HepG2 (cell line): ENCODE results near the gene ABCA2. TPM values are rescaled to one million over a fixed set of nuclear protein-coding genes. Genes with fewer than 3 reads are reported as not detected.

Experiments used
- ATF7-NPFF ChIP-seq: sonication (generic); formaldehyde crosslinking; IDR thresholded peaks from 2 replicates; pipeline ENCODE4 v1.8.1; 2023; ENCODE audit warnings: mild to moderate bottlenecking, low read depth, missing genetic modification reagents, moderate library complexity
- ESRRA ChIP-seq: sonication (generic); formaldehyde crosslinking; IDR thresholded peaks from 2 replicates; pipeline ENCODE4 v1.5.1; 2020; ENCODE audit warnings: mild to moderate bottlenecking, low read depth, missing genetic modification reagents
- ETV5 ChIP-seq: IDR thresholded peaks from 2 replicates; pipeline ENCODE4 v1.6.1; 2018; ENCODE audit warnings: missing biosample characterization, missing genetic modification reagents, inconsistent platforms, borderline replicate concordance
- KLF11 ChIP-seq: IDR thresholded peaks from 2 replicates; pipeline ENCODE4 v1.6.1; 2016; ENCODE audit warnings: missing compliant biosample characterization
- NFKBIZ ChIP-seq: IDR thresholded peaks from 2 replicates; pipeline ENCODE4 v1.6.1; 2018; ENCODE audit warnings: missing genetic modification reagents, missing compliant biosample characterization
- PAWR ChIP-seq: sonication (generic); formaldehyde crosslinking; IDR thresholded peaks from 2 replicates; pipeline ENCODE4 v1.4.0; 2020; ENCODE audit warnings: missing genetic modification reagents, mild to moderate bottlenecking, borderline replicate concordance
- SAP130 ChIP-seq: IDR thresholded peaks from 2 replicates; pipeline ENCODE4 v1.6.1; 2016; ENCODE audit warnings: low read depth
- SETDB1 ChIP-seq: sonication (generic); formaldehyde crosslinking; IDR thresholded peaks from 2 replicates; pipeline ENCODE4 v1.5.1; 2020; ENCODE audit warnings: missing genetic modification reagents, mild to moderate bottlenecking, borderline replicate concordance
- SMAD1 ChIP-seq: sonication (generic); formaldehyde crosslinking; IDR thresholded peaks from 2 replicates; pipeline ENCODE4 v1.4.0; 2020; ENCODE audit warnings: missing genetic modification reagents, low read depth, mild to moderate bottlenecking, borderline replicate concordance
- TBL1XR1 ChIP-seq: fragments of 150-350 bp; IDR thresholded peaks from 2 replicates; pipeline ENCODE4 v1.6.1; 2014; ENCODE audit warnings: borderline replicate concordance, low read length; ENCODE audit not compliant: partially characterized antibody
- TEAD3 ChIP-seq: optimal IDR thresholded peaks from 2 replicates; pipeline ENCODE3; 2016; ENCODE audit warnings: borderline replicate concordance
- USF2 ChIP-seq, 2 experiments: sonication (generic) in 1 of 2; formaldehyde crosslinking in 1 of 2; IDR thresholded peaks; 2 replicates each; pipeline versions ENCODE4 v1.5.1 to v1.6.1; 2011 to 2020; ENCODE audit warnings: borderline replicate concordance in 1 of 2, low read depth in 1 of 2, low read length in 1 of 2, mild to moderate bottlenecking in 1 of 2, missing genetic modification reagents in 1 of 2, moderate library complexity in 1 of 2
- ZC3H4 ChIP-seq: sonication (generic); formaldehyde crosslinking; IDR thresholded peaks from 2 replicates; pipeline ENCODE4 v1.4.0; 2020; ENCODE audit warnings: missing genetic modification reagents, borderline replicate concordance
- ZNF234 ChIP-seq: sonication (generic); formaldehyde crosslinking; conservative IDR thresholded peaks from 2 replicates; pipeline ENCODE4 v1.5.1; 2020; ENCODE audit warnings: mild to moderate bottlenecking, missing genetic modification reagents
- ZNF260 ChIP-seq: sonication (generic); formaldehyde crosslinking; IDR thresholded peaks from 2 replicates; pipeline ENCODE4 v1.4.0; 2020; ENCODE audit warnings: missing genetic modification reagents, low read depth, mild to moderate bottlenecking, borderline replicate concordance
- ZNF292 ChIP-seq: sonication (generic); formaldehyde crosslinking; IDR thresholded peaks from 2 replicates; pipeline ENCODE4 v1.8.1; 2022; ENCODE audit warnings: mild to moderate bottlenecking, low read depth, missing genetic modification reagents, borderline replicate concordance
- ZNF337 ChIP-seq: sonication (generic); formaldehyde crosslinking; IDR thresholded peaks from 2 replicates; pipeline ENCODE4 v1.5.1; 2020; ENCODE audit warnings: missing genetic modification reagents, low read depth, mild to moderate bottlenecking, borderline replicate concordance
- ZNF350 ChIP-seq: sonication (generic); formaldehyde crosslinking; IDR thresholded peaks from 2 replicates; pipeline ENCODE4 v1.4.0; 2020; ENCODE audit warnings: mild to moderate bottlenecking, low read depth, missing genetic modification reagents, borderline replicate concordance
- ZNF441 ChIP-seq: sonication (generic); formaldehyde crosslinking; IDR thresholded peaks from 2 replicates; pipeline ENCODE4 v1.7.0; 2021; ENCODE audit warnings: missing genetic modification reagents, borderline replicate concordance
- ZNF501 ChIP-seq: sonication (generic); formaldehyde crosslinking; IDR thresholded peaks from 2 replicates; pipeline ENCODE4 v1.5.1; 2020; ENCODE audit warnings: mild to moderate bottlenecking, moderate library complexity, missing genetic modification reagents
- ZNF552 ChIP-seq: sonication (generic); formaldehyde crosslinking; IDR thresholded peaks from 2 replicates; pipeline ENCODE4 v1.9.0; 2022; ENCODE audit warnings: missing genetic modification reagents, mild to moderate bottlenecking, borderline replicate concordance
- ZNF780A ChIP-seq: sonication (generic); formaldehyde crosslinking; IDR thresholded peaks from 2 replicates; pipeline ENCODE4 v1.8.0; 2022; ENCODE audit warnings: mild to moderate bottlenecking, missing genetic modification reagents, moderate library complexity
- polyA plus RNA-seq, 8 experiments: library from polyadenylated mRNA; depleted of rRNA in 3 of 8; stranded (reverse) in 7 of 8; unstranded in 1 of 8; fragments of >200 nt; fragmentation: Illumina TruSeq in 4 of 8; extraction: Trizol in 4 of 8; gene quantifications; 2 replicates each; pipeline versions ENCODE4 v1.2.1 to v1.2.3, GENCODE V29; 2011 to 2016; ENCODE audit warnings: low read depth in 4 of 8, missing spikeins in 1 of 8, mixed read lengths in 1 of 8; ENCODE audit not compliant: insufficient read depth in 1 of 8
- total RNA-seq, 5 experiments: library from RNA; depleted of rRNA; stranded (reverse); fragments of >200 nt; fragmentation: Illumina TruSeq; extraction: Trizol; gene quantifications; 2 replicates each; pipeline ENCODE4 v1.2.3, GENCODE V29; 2016; ENCODE audit warnings: low read depth in 1 of 5
- TF ChIP-seq, protein P1 (sequence below): IDR thresholded peaks from 2 replicates; pipeline ENCODE4 v1.4.0; 2020; ENCODE audit warnings: mild to moderate bottlenecking, missing genetic modification reagents

ABCA2 gene
- total and polyA plus RNA-seq, 2 of the 13 experiments (the other 11 are each of a cell fraction or from before 2014, with no cell fraction given): 2.9 to 19.2 TPM

GRCh38 chr9:136991993-136992818, 35.8 kb downstream of the ABCA2 start, which contains the start of gene PAXX (continued):
- TF ChIP-seq, protein P1, sequence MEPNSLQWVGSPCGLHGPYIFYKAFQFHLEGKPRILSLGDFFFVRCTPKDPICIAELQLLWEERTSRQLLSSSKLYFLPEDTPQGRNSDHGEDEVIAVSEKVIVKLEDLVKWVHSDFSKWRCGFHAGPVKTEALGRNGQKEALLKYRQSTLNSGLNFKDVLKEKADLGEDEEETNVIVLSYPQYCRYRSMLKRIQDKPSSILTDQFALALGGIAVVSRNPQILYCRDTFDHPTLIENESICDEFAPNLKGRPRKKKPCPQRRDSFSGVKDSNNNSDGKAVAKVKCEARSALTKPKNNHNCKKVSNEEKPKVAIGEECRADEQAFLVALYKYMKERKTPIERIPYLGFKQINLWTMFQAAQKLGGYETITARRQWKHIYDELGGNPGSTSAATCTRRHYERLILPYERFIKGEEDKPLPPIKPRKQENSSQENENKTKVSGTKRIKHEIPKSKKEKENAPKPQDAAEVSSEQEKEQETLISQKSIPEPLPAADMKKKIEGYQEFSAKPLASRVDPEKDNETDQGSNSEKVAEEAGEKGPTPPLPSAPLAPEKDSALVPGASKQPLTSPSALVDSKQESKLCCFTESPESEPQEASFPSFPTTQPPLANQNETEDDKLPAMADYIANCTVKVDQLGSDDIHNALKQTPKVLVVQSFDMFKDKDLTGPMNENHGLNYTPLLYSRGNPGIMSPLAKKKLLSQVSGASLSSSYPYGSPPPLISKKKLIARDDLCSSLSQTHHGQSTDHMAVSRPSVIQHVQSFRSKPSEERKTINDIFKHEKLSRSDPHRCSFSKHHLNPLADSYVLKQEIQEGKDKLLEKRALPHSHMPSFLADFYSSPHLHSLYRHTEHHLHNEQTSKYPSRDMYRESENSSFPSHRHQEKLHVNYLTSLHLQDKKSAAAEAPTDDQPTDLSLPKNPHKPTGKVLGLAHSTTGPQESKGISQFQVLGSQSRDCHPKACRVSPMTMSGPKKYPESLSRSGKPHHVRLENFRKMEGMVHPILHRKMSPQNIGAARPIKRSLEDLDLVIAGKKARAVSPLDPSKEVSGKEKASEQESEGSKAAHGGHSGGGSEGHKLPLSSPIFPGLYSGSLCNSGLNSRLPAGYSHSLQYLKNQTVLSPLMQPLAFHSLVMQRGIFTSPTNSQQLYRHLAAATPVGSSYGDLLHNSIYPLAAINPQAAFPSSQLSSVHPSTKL: no peak
- TF ChIP-seq SETDB1 (CRISPR knock-in tag) (no peak), ZC3H4 (CRISPR knock-in tag) (no peak), NFKBIZ (CRISPR knock-in tag) (no peak), ZNF292 (no peak), ZNF337 (CRISPR knock-in tag) (no peak), ATF7-NPFF (CRISPR knock-in tag) (no peak), ZNF260 (CRISPR knock-in tag) (no peak), ETV5 (no peak; the same call in 1 of the 2 replicates), ESRRA (CRISPR knock-in tag) (no peak), TBL1XR1 (no peak), ZNF552 (CRISPR knock-in tag) (0 out of 2 replicates have a peak, but pooled peaks have one; percentile 36), SMAD1 (no peak), ZNF441 (peak; percentile 62; the same call in 1 of the 2 replicates), ZNF501 (CRISPR knock-in tag) (0 out of 2 replicates have a peak, but pooled peaks have one; percentile 51), ZNF780A (CRISPR knock-in tag) (no peak), PAWR (CRISPR knock-in tag) (no peak), ZNF350 (CRISPR knock-in tag) (no peak), SAP130 (peak; percentile 73), USF2 (IDR thresholded peaks at IDR 0.05; ENCODE audit: low read depth, low read length) (no peak), USF2 (CRISPR knock-in tag; IDR thresholded peaks at IDR 0.05; ENCODE audit: borderline replicate concordance) (no peak), KLF11 (no peak), ZNF234 (CRISPR knock-in tag) (no peak), TEAD3 (peak; percentile 16)
